ENCODE results near the gene PCSK9. TPM values are rescaled to one million over a fixed set of nuclear protein-coding genes. Genes with fewer than 3 reads are reported as not detected.

The PCSK9 gene
- total and polyA plus RNA-seq, 9 of the 15 experiments (the other 6 are each of a cell fraction or from before 2014, with no cell fraction given): 3.2 to 58.6 (median 24.7) TPM

GRCh38 chr1:55021942-55022546 lies 17.3 kb upstream of the PCSK9 start (continued):
- TF ChIP-seq ZNF277 (CRISPR knock-in tag; IDR thresholded peaks at IDR 0.05; ENCODE audit: borderline replicate concordance) (no peak), DEAF1 (CRISPR knock-in tag; IDR thresholded peaks at IDR 0.05) (peak; percentile 41; the same call in 1 of the 2 replicates), ZNF174 (CRISPR knock-in tag; IDR thresholded peaks at IDR 0.05) (no peak), MTA2 (IDR thresholded peaks at IDR 0.05; ENCODE audit: low read depth) (no peak), RBM39 (optimal IDR thresholded peaks at IDR 0.05; ENCODE audit: low read depth, low read length) (no peak), ELF2 (CRISPR knock-in tag; IDR thresholded peaks at IDR 0.05) (no peak), SMARCB1 (IDR thresholded peaks at IDR 0.05; ENCODE audit: insufficient read length, low read depth) (no peak), ZSCAN32 (CRISPR knock-in tag; IDR thresholded peaks at IDR 0.05) (no peak), ZNF133 (CRISPR knock-in tag; IDR thresholded peaks at IDR 0.05) (no peak), PHF20 (IDR thresholded peaks at IDR 0.05; ENCODE audit: partially characterized antibody) (peak; percentile 88), ZNF134 (CRISPR knock-in tag; conservative IDR thresholded peaks at IDR 0.05) (peak; percentile 86), SMARCA5 (IDR thresholded peaks at IDR 0.05) (peak; percentile 97), EHMT2 (IDR thresholded peaks at IDR 0.05) (no peak), HDGF (IDR thresholded peaks at IDR 0.05) (no peak; the same call in 1 of the 2 replicates), TEAD2 (tag; IDR thresholded peaks at IDR 0.05) (no peak), BRD4 (IDR thresholded peaks at IDR 0.05) (no peak), CREM (IDR thresholded peaks at IDR 0.05; ENCODE audit: low read depth) (peak; percentile 35; the same call in 1 of the 2 replicates), POLR2A (conservative IDR thresholded peaks at IDR 0.05) (no peak), FOXP4 (CRISPR knock-in tag; IDR thresholded peaks at IDR 0.05; ENCODE audit: borderline replicate concordance) (no peak), CAMTA2 (CRISPR knock-in tag; conservative IDR thresholded peaks at IDR 0.05) (no peak), NFE2 (IDR thresholded peaks at IDR 0.05; ENCODE audit: low read depth) (no peak), ZNF324 (CRISPR knock-in tag; IDR thresholded peaks at IDR 0.05) (no peak)
- TF ChIP-seq, protein P1, sequence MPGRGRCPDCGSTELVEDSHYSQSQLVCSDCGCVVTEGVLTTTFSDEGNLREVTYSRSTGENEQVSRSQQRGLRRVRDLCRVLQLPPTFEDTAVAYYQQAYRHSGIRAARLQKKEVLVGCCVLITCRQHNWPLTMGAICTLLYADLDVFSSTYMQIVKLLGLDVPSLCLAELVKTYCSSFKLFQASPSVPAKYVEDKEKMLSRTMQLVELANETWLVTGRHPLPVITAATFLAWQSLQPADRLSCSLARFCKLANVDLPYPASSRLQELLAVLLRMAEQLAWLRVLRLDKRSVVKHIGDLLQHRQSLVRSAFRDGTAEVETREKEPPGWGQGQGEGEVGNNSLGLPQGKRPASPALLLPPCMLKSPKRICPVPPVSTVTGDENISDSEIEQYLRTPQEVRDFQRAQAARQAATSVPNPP (IDR thresholded peaks at IDR 0.05; ENCODE audit: borderline replicate concordance, insufficient read depth, insufficient read length): no peak
- TF ChIP-seq, protein P2, sequence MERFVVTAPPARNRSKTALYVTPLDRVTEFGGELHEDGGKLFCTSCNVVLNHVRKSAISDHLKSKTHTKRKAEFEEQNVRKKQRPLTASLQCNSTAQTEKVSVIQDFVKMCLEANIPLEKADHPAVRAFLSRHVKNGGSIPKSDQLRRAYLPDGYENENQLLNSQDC (CRISPR knock-in tag; IDR thresholded peaks at IDR 0.05): no peak
